Esophagus squamous epithelium (tissue), 5 donors: ENCODE results near the gene KHNYN. TPM values are rescaled to one million over a fixed set of nuclear protein-coding genes. Genes with fewer than 3 reads are reported as not detected.

Experiments used
- DNase-seq: peaks from one replicate; lab custom pipeline; 2025; lab: John Stamatoyannopoulos, UW
- H3K27ac ChIP-seq, 4 donors: fragments of 200-600 bp; sonication (generic); one replicate each; pipeline ENCODE4 v1.5.1; 2016 to 2019; ENCODE audit warnings: mild to moderate bottlenecking in 1 of 4
- H3K27me3 ChIP-seq, 4 donors: fragments of 200-600 bp; sonication (generic); 1 replicate in 3 of 4; 2 replicates in 1 of 4; pipeline versions ENCODE4 v1.5.1 to v1.6.0; 2017 to 2021; ENCODE audit warnings: antibody characterized with exemption in 1 of 4
- H3K36me3 ChIP-seq, 3 donors: fragments of 200-600 bp; sonication (generic); one replicate each; pipeline ENCODE4 v1.5.1; 2016 to 2019
- H3K4me1 ChIP-seq, 3 donors: fragments of 200-600 bp; sonication (generic); one replicate each; pipeline ENCODE4 v1.5.1; 2017 to 2019
- H3K4me3 ChIP-seq, 4 donors: fragments of 200-600 bp; sonication (generic); 1 replicate in 3 of 4; 2 replicates in 1 of 4; pipeline ENCODE4 v1.5.1; 2016 to 2019; ENCODE audit warnings: mild to moderate bottlenecking in 2 of 4, moderate library complexity in 1 of 4
- H3K9me3 ChIP-seq, 3 donors: fragments of 200-600 bp; sonication (generic); one replicate each; pipeline ENCODE4 v1.5.1; 2016 to 2019
- POLR2A ChIP-seq, 4 donors: fragments of 450-650 bp; IDR thresholded peaks; one replicate each; pipeline ENCODE4 v1.6.1; 2017; ENCODE audit warnings: antibody characterized with exemption in 4 of 4, mild to moderate bottlenecking in 4 of 4, moderate library complexity in 3 of 4
- WGBS, 2 donors: methylation state at CpG; one replicate each; pipeline ENCODE4 v1.1.5; 2018; 5-methylcytosine and 5-hydroxymethylcytosine counted together
- intact Hi-C: fragments of 100-400 bp; cut with DNase I; formaldehyde crosslinking; loops from one replicate; pipeline ENCODE4 v1.15.0; 2022
- total RNA-seq, 4 donors: library from RNA; depleted of rRNA; stranded (reverse); fragments of >200 nt; gene quantifications; one replicate each; pipeline ENCODE4 v1.1.0, GENCODE V29; 2016
- TF ChIP-seq, protein P1 (sequence below), 6 experiments: fragments of 450-650 bp in 4 of 6; fragments of 200-600 bp in 2 of 6; sonication (generic) in 2 of 6; IDR thresholded peaks; one replicate each; pipeline ENCODE4 v1.5.1; 2016 to 2019; ENCODE audit warnings: antibody characterized with exemption in 6 of 6, mild to moderate bottlenecking in 4 of 6, moderate library complexity in 4 of 6
- donor health status: DM: yes; HTN: yes; CAD: no.

KHNYN gene
- total RNA-seq, 4 donors from 2014 or later: 35.6 to 68.9 (median 42.9) TPM

GRCh38 chr14:24459331-24459730 lies 29.6 kb downstream of the KHNYN start:
- DNase-seq: no peak
- TF ChIP-seq POLR2A (IDR thresholded peaks at IDR 0.05): no peak
- TF ChIP-seq, protein P1, sequence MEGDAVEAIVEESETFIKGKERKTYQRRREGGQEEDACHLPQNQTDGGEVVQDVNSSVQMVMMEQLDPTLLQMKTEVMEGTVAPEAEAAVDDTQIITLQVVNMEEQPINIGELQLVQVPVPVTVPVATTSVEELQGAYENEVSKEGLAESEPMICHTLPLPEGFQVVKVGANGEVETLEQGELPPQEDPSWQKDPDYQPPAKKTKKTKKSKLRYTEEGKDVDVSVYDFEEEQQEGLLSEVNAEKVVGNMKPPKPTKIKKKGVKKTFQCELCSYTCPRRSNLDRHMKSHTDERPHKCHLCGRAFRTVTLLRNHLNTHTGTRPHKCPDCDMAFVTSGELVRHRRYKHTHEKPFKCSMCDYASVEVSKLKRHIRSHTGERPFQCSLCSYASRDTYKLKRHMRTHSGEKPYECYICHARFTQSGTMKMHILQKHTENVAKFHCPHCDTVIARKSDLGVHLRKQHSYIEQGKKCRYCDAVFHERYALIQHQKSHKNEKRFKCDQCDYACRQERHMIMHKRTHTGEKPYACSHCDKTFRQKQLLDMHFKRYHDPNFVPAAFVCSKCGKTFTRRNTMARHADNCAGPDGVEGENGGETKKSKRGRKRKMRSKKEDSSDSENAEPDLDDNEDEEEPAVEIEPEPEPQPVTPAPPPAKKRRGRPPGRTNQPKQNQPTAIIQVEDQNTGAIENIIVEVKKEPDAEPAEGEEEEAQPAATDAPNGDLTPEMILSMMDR (IDR thresholded peaks at IDR 0.05): no peak

GRCh38 chr14:24461336-24461735 lies 31.6 kb downstream of the KHNYN start:
- intact Hi-C loops: no loop called here
- Histone ChIP-seq H3K36me3 (no peaks in the 10 kb centered on the region), H3K4me1 (no peaks in the 10 kb centered on the region), H3K9me3 (no peaks in the 10 kb centered on the region), H3K27ac (no peak overlapping the region), H3K27me3 (no peaks in the 10 kb centered on the region), H3K4me3 (no peak overlapping the region)
- DNase-seq: no peak
- no peak for TF ChIP-seq POLR2A (IDR thresholded peaks at IDR 0.05)
- TF ChIP-seq, protein P1 (IDR thresholded peaks at IDR 0.05): no peak

More at GRCh38 chr14:24459331-24459730, 29.6 kb downstream of the KHNYN start:
- H3K27me3 ChIP-seq: no peaks in the 10 kb centered on the region
- H3K27ac ChIP-seq: no peak overlapping the region
- no peaks in the 10 kb centered on the region for H3K4me1 ChIP-seq
- H3K4me3 ChIP-seq: no peak overlapping the region
- intact Hi-C loops: no loop called here
- H3K9me3 ChIP-seq: no peaks in the 10 kb centered on the region
- whole genome bisulfite sequencing, 2 donors: 70 to 79% methylated on average over 3 of the region's 3 CpGs
- H3K36me3 ChIP-seq: no peaks in the 10 kb centered on the region

DNA sequence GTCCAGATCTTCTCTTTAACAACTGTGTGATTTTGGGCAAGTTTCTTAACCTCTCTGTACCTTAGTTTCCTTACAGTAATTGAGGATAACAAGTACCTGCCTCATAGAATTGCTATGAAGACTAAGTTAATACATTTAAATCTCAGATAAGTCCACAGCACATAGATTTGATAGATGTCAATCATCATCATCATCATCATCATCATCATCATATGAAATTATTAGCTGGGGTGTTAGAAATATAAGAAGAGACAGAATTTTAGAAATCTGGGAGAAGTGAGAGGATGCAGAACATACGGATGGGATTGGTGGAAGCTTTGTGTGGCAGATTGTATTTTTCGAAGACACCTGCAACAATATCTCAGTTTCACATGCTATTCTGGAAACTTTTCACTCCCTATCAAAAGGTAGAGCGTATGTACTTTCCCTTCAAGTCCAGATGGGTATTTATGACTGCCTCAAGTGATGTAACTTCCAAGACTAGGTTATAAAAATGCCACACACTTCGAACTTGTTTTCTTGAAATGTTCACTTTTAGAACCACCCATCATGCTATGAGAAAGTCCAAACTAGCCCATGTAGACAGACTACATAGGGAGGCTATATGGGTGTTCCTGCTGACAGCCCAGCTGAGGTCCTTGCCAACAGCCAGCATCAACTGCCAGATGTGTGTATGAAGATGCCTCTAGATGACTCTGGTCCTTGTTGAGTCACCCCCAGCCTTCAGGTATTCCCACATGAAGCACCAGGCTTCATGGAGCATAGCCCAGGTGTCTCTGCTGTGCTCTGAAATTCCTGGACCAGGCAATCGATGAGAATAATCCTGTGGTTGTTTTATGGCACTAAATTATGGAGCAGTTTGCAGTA lies 33.5 kb downstream of the KHNYN start:
- no peak overlapping the region for H3K27ac ChIP-seq
- H3K4me1 ChIP-seq: no peaks in the 10 kb centered on the region
- H3K9me3 ChIP-seq: no peaks in the 10 kb centered on the region
- no peaks in the 10 kb centered on the region for H3K36me3 ChIP-seq
- no peak overlapping the region for H3K4me3 ChIP-seq
- intact Hi-C loops: no loop called here
- no peaks in the 10 kb centered on the region for H3K27me3 ChIP-seq
- no peak for TF ChIP-seq POLR2A (IDR thresholded peaks at IDR 0.05)
- TF ChIP-seq, protein P1 (IDR thresholded peaks at IDR 0.05): no peak
- WGBS, 2 donors: 55 to 68% methylated on average over 4 to 5 of the region's 5 CpGs
- DNase-seq: no peak

- no peaks in the 10 kb centered on the region for H3K9me3 ChIP-seq
- no peaks in the 10 kb centered on the region for H3K36me3 ChIP-seq
- H3K27ac ChIP-seq: no peak overlapping the region
- WGBS, 2 donors: 67 to 78% methylated on average over 4 of the region's 4 CpGs
- H3K4me1 ChIP-seq: no peaks in the 10 kb centered on the region
- no peak for TF ChIP-seq POLR2A (IDR thresholded peaks at IDR 0.05)
- TF ChIP-seq, protein P1 (IDR thresholded peaks at IDR 0.05): no peak
- no peak for DNase-seq
- H3K27me3 ChIP-seq: no peaks in the 10 kb centered on the region
- H3K4me3 ChIP-seq: no peak overlapping the region
- intact Hi-C loops: no loop called here
Observed at GRCh38 chr14:24463884-24464785, 34.4 kb downstream of the KHNYN start.

- no peaks in the 10 kb centered on the region for H3K27me3 ChIP-seq
- DNase-seq: no peak
- no peak overlapping the region for H3K27ac ChIP-seq
- WGBS, 2 donors: 94 to 98% methylated on average over 3 of the region's 3 CpGs
- TF ChIP-seq POLR2A (IDR thresholded peaks at IDR 0.05): no peak
- TF ChIP-seq, protein P1 (IDR thresholded peaks at IDR 0.05): no peak
- intact Hi-C loops: no loop called here
- H3K4me1 ChIP-seq: no peaks in the 10 kb centered on the region
- no peaks in the 10 kb centered on the region for H3K9me3 ChIP-seq
- no peaks in the 10 kb centered on the region for H3K36me3 ChIP-seq
- H3K4me3 ChIP-seq: no peak overlapping the region
Observed at GRCh38 chr14:24465368-24465767, 35.6 kb downstream of the KHNYN start.
